ENCODE measurements around the gene CUL4A.
A peak's percentile ranks its signal among the peaks of the same experiment; 100 is the strongest.

Gene CUL4A

GRCh38 chr13:113208421-113209335 is 735 bp upstream of the CUL4A start, which contains the start of gene PCID2:
Gene PCID2, minus strand, starts transcription at chr13:113208669. Its CDS starts 35 bp downstream, at chr13:113208634.
- DNase-seq (ENCODE audit: low read depth), result peak; percentile 84

GRCh38 chr13:113209759-113210421 is 477 bp downstream of the CUL4A start:
- peak; percentile 63 for DNase-seq (ENCODE audit: low read depth)

- no peak for DNase-seq (ENCODE audit: low read depth)
Measured at GRCh38 chr13:113210833-113211232, 1.4 kb downstream of the CUL4A start.

- DNase-seq (ENCODE audit: low read depth), result no peak
Measured at GRCh38 chr13:113211774-113212173, 2.4 kb downstream of the CUL4A start.

GRCh38 chr13:113216254-113217048 is 7.0 kb downstream of the CUL4A start:
- no peak for DNase-seq (ENCODE audit: low read depth)

- no peak for DNase-seq (ENCODE audit: low read depth)
Measured at GRCh38 chr13:113218586-113218985, 9.2 kb downstream of the CUL4A start.

GRCh38 chr13:113219256-113219940 is 10.0 kb downstream of the CUL4A start:
- DNase-seq (ENCODE audit: low read depth), result no peak

GRCh38 chr13:113220141-113220598 is 10.8 kb downstream of the CUL4A start:
- DNase-seq (ENCODE audit: low read depth), result no peak

GRCh38 chr13:113220877-113221276 is 11.5 kb downstream of the CUL4A start:
- no peak for DNase-seq (ENCODE audit: low read depth)

- DNase-seq (ENCODE audit: low read depth), result no peak
Measured at GRCh38 chr13:113223070-113223469, 13.7 kb downstream of the CUL4A start.

GRCh38 chr13:113224486-113224885 is 15.1 kb downstream of the CUL4A start:
- no peak for DNase-seq (ENCODE audit: low read depth)

- no peak for DNase-seq (ENCODE audit: low read depth)
Measured at GRCh38 chr13:113225515-113225914, 16.1 kb downstream of the CUL4A start.

GRCh38 chr13:113226873-113227450 is 17.5 kb downstream of the CUL4A start:
- no peak for DNase-seq (ENCODE audit: low read depth)

- DNase-seq (ENCODE audit: low read depth), result no peak
Measured at GRCh38 chr13:113229161-113229560, 19.7 kb downstream of the CUL4A start.

- DNase-seq (ENCODE audit: low read depth), result no peak
Measured at GRCh38 chr13:113229791-113230190, 20.4 kb downstream of the CUL4A start.

GRCh38 chr13:113231306-113232207 is 22.1 kb downstream of the CUL4A start:
- peak; percentile 55 for DNase-seq (ENCODE audit: low read depth)

- DNase-seq (ENCODE audit: low read depth), result no peak
Measured at GRCh38 chr13:113232208-113233003, 23.0 kb downstream of the CUL4A start.

GRCh38 chr13:113233101-113233500 is 23.7 kb downstream of the CUL4A start:
- DNase-seq (ENCODE audit: low read depth), result no peak

GRCh38 chr13:113238536-113238935 is 29.1 kb downstream of the CUL4A start:
- no peak for DNase-seq (ENCODE audit: low read depth)

Data from stimulated activated CD4-positive, alpha-beta T cell treated with anti-CD3 and anti-CD28 coated beads, Interleukin-2, amount 100 ng/mL, for 4 hours (primary cell).